Vagina (tissue), 2 donors: ENCODE data around the gene CCDC110. TPM values are rescaled to one million over a fixed set of nuclear protein-coding genes. Genes with fewer than 3 reads are reported as not detected.

ENCODE experiments used
- DNase-seq, 2 donors: peaks; one replicate each; pipeline ENCODE4 v3.0.0-alpha.2; 2017; ENCODE audit errors: extremely low spot score in 2 of 2
- H3K27ac ChIP-seq: fragments of 200-600 bp; sonication (generic); one replicate; pipeline ENCODE4 v1.5.1; 2019
- H3K27me3 ChIP-seq: fragments of 200-600 bp; sonication (generic); one replicate; pipeline ENCODE4 v1.5.1; 2019
- H3K36me3 ChIP-seq, 2 donors: fragments of 200-600 bp; sonication (generic); one replicate each; pipeline ENCODE4 v1.5.1; 2017 to 2019
- H3K4me1 ChIP-seq: fragments of 200-600 bp; sonication (generic); one replicate; pipeline ENCODE4 v1.5.1; 2019
- H3K4me3 ChIP-seq, 2 donors: fragments of 200-600 bp; sonication (generic); 1 replicate in 1 of 2; 2 replicates in 1 of 2; pipeline ENCODE4 v1.5.1; 2016 to 2019
- H3K9me3 ChIP-seq: fragments of 200-600 bp; sonication (generic); one replicate; pipeline ENCODE4 v1.5.1; 2019
- CTCF ChIP-seq, 3 experiments: fragments of 450-650 bp in 2 of 3; fragments of 200-600 bp in 1 of 3; sonication (generic) in 1 of 3; IDR thresholded peaks; one replicate each; pipeline ENCODE4 v1.5.1; 2017 to 2019; ENCODE audit warnings: antibody characterized with exemption in 3 of 3, mild to moderate bottlenecking in 2 of 3, moderate library complexity in 2 of 3
- POLR2A ChIP-seq, 2 donors: fragments of 450-650 bp; IDR thresholded peaks; one replicate each; pipeline ENCODE4 v1.6.1; 2017; ENCODE audit warnings: antibody characterized with exemption in 2 of 2, mild to moderate bottlenecking in 2 of 2, moderate library complexity in 2 of 2
- POLR2AphosphoS5 ChIP-seq, 2 donors: sonication (generic); formaldehyde crosslinking; IDR thresholded peaks; one replicate each; pipeline ENCODE4 v1.9.0; 2017; ENCODE audit warnings: antibody characterized with exemption in 2 of 2, mild to moderate bottlenecking in 2 of 2, low read depth in 1 of 2; ENCODE audit not compliant: insufficient read depth in 1 of 2
- intact Hi-C: fragments of 100-400 bp; cut with DNase I; formaldehyde crosslinking; loops from one replicate; pipeline ENCODE4 v1.15.1; 2023
- total RNA-seq: library from RNA; depleted of rRNA; stranded (reverse); fragments of >200 nt; gene quantifications from one replicate; pipeline ENCODE4 v1.2.3, GENCODE V29; 2016

CCDC110 gene
- total RNA-seq, 1 donor from 2014 or later = 1.2 TPM

- no peaks in the 10 kb centered on the region for H3K9me3 ChIP-seq
- H3K27ac ChIP-seq = no peak overlapping the region
- DNase-seq = no peak
Observed at GRCh38 chr4:185412412-185412811, 59.1 kb downstream of the CCDC110 start.

DNA sequence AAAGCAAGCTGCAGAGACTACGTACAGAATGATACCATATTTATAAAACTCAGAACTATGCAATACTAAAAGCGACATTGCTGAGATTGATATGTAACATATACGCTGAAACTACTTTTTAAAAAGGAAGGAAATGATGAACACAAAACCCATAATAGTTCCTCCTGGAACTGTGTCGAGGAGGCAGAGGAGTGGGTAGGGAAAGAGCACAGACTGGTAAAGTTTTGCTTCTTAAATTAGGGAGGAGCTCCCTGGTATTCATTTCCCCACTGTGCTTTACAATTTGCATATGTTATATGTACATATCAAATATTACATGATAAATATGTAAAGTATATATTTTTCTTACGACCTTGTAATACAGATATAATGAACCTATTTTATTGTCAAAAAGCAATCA lies 59.7 kb downstream of the CCDC110 start:
- intact Hi-C loops = no loop called here
- H3K36me3 ChIP-seq = peaks cover 2 to 32% of the 10 kb centered on the region in 2 donors
- H3K4me3 ChIP-seq = no peak overlapping the region
- H3K9me3 ChIP-seq = no peaks in the 10 kb centered on the region
- H3K27ac ChIP-seq = no peak overlapping the region
- no peaks in the 10 kb centered on the region for H3K27me3 ChIP-seq
- H3K4me1 ChIP-seq = no peaks in the 10 kb centered on the region
- TF ChIP-seq POLR2A (IDR thresholded peaks at IDR 0.05) (no peak), CTCF (IDR thresholded peaks at IDR 0.05) (no peak), POLR2AphosphoS5 (IDR thresholded peaks at IDR 0.05; ENCODE audit: insufficient read depth in 1 of 2, low read depth in 1 of 2) (no peak)
- DNase-seq = no peak

More at GRCh38 chr4:185412412-185412811, 59.1 kb downstream of the CCDC110 start:
- Histone ChIP-seq H3K36me3 (peaks cover 2 to 37% of the 10 kb centered on the region in 2 donors), H3K4me1 (no peaks in the 10 kb centered on the region), H3K4me3 (no peak overlapping the region), H3K27me3 (no peaks in the 10 kb centered on the region)
- TF ChIP-seq CTCF (IDR thresholded peaks at IDR 0.05) = no peak
- no peak for TF ChIP-seq POLR2AphosphoS5 (IDR thresholded peaks at IDR 0.05; ENCODE audit: insufficient read depth in 1 of 2, low read depth in 1 of 2)
- no peak for TF ChIP-seq POLR2A (IDR thresholded peaks at IDR 0.05)
- intact Hi-C loops = no loop called here

GRCh38 chr4:185408432-185408831 lies 63.1 kb downstream of the CCDC110 start:
- H3K9me3 ChIP-seq = no peaks in the 10 kb centered on the region
- intact Hi-C loops = no loop called here

DNA sequence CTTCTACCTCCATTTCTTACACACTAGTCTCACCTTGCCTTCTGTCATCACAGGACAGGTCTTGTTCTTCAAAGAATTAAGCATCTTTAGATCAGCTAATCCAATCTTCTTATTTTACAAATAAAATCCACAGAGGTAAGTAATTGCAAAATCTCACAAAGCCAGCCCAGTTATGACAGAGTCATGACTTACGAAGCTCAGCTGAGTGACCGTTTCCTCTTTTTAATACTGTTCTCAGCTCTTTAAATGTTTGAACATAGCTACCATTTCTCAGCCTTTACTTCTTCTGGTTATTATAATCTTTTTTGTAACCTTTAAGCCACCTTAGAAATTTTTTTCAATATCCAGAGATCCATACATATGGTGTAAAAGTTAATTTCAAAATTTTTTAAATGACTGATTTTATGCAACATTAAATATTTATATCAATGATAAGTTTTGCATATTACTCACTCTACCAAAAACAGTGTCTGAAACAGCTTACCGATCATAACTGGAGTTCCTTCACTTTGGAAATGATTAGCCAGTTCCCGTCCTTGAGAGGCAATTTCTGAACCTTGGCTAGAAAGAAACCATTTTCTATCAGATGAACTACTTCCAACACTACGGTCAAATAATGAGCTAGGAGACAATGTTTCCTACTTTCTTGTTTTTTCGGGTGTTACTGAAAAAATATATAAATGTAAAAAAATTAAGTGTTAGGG lies 66.1 kb downstream of the CCDC110 start:
- Histone ChIP-seq H3K4me1 (no peaks in the 10 kb centered on the region), H3K36me3 (peaks cover 0 to 52% of the 10 kb centered on the region in 2 donors), H3K27ac (no peak overlapping the region), H3K9me3 (no peaks in the 10 kb centered on the region), H3K27me3 (no peaks in the 10 kb centered on the region), H3K4me3 (no peak overlapping the region)
- TF ChIP-seq CTCF (IDR thresholded peaks at IDR 0.05) (no peak), POLR2A (IDR thresholded peaks at IDR 0.05) (no peak), POLR2AphosphoS5 (IDR thresholded peaks at IDR 0.05; ENCODE audit: insufficient read depth in 1 of 2, low read depth in 1 of 2) (no peak)
- intact Hi-C loops = no loop called here
- DNase-seq = no peak

More at GRCh38 chr4:185408432-185408831, 63.1 kb downstream of the CCDC110 start:
- Histone ChIP-seq H3K4me3 (no peak overlapping the region), H3K36me3 (peaks cover 0 to 42% of the 10 kb centered on the region in 2 donors), H3K27ac (no peak overlapping the region), H3K4me1 (no peaks in the 10 kb centered on the region), H3K27me3 (no peaks in the 10 kb centered on the region)
- TF ChIP-seq POLR2A (IDR thresholded peaks at IDR 0.05) (no peak), CTCF (IDR thresholded peaks at IDR 0.05) (no peak)
- DNase-seq = no peak

DNA sequence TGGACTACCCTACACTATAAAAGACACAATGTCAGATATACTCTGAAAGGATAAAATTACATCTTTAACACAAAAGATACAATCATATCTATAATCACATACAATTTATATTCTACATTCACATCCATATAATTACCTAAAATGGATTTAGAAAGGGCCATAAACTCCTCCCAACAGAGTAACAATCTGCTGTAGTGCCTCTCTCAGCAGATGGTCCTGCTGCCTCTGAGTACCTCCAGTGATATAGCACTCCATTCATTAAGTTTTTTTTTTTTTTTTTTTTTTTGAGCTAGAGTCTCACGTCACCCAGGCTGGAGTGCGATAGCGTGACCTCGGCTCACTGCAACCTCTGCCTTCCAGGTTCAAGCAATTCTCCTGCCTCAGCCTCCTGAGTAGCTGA lies 67.5 kb downstream of the CCDC110 start:
- peaks cover 0 to 47% of the 10 kb centered on the region in 2 donors for H3K36me3 ChIP-seq
- DNase-seq = no peak
- intact Hi-C loops = no loop called here

More for the DNA sequence above, 67.5 kb downstream of the CCDC110 start:
- H3K9me3 ChIP-seq = no peaks in the 10 kb centered on the region
- H3K4me3 ChIP-seq = no peak overlapping the region
- no peaks in the 10 kb centered on the region for H3K4me1 ChIP-seq
- TF ChIP-seq POLR2A (IDR thresholded peaks at IDR 0.05) (no peak), POLR2AphosphoS5 (IDR thresholded peaks at IDR 0.05; ENCODE audit: insufficient read depth in 1 of 2, low read depth in 1 of 2) (no peak), CTCF (IDR thresholded peaks at IDR 0.05) (no peak)
- no peaks in the 10 kb centered on the region for H3K27me3 ChIP-seq
- no peak overlapping the region for H3K27ac ChIP-seq
